Urothelium cell line (cell line): ENCODE measurements around the gene RABL6.
"Not testable (repeated sequence)": the region's sequence is repeated elsewhere in the genome, so short reads cannot be mapped to it uniquely, and the experiment has no call there.

ENCODE experiments used
- DNase-seq: peaks from one replicate; pipeline ENCODE4 v3.0.0; 2011; ENCODE audit warnings: low spot score, mixed read lengths
- FAIRE-seq: peaks from 2 replicates; lab custom pipeline; 2011; peaks lifted over from hg19 to GRCh38; lab: Jason Lieb, UNC

RABL6 gene

GRCh38 chr9:136807281-136808074 is at the start of gene RABL6:
Gene RABL6 (plus strand): TSS chr9:136807948. CDS start chr9:136808197, 249 bp downstream.
- FAIRE-seq: no peak
- DNase-seq: peak; percentile 95

- DNase-seq (no peak), FAIRE-seq (no peak)
Measured at GRCh38 chr9:136759001-136759400, 48.7 kb upstream of the RABL6 start.

GRCh38 chr9:136759436-136760325 is 48.1 kb upstream of the RABL6 start:
- DNase-seq (no peak), FAIRE-seq (no peak)

- FAIRE-seq: no peak
- no peak for DNase-seq
Measured at GRCh38 chr9:136760424-136760823, 47.3 kb upstream of the RABL6 start.

GRCh38 chr9:136760834-136761544 is 46.8 kb upstream of the RABL6 start:
- peak; percentile 71 for DNase-seq
- FAIRE-seq: not testable (repeated sequence)

- FAIRE-seq: no peak
- no peak for DNase-seq
Measured at GRCh38 chr9:136761545-136761981, 46.2 kb upstream of the RABL6 start.

GRCh38 chr9:136762221-136762691 is 45.5 kb upstream of the RABL6 start:
- DNase-seq (no peak), FAIRE-seq (no peak)

- no peak for FAIRE-seq
- peak; percentile 54 for DNase-seq
Measured at GRCh38 chr9:136762915-136763648, 44.7 kb upstream of the RABL6 start.

GRCh38 chr9:136763649-136764035 is 44.1 kb upstream of the RABL6 start:
- FAIRE-seq: no peak
- DNase-seq: no peak

- FAIRE-seq (no peak), DNase-seq (no peak)
Measured at GRCh38 chr9:136764301-136764891, 43.4 kb upstream of the RABL6 start, which contains the start of gene LCN15. Gene LCN15 (minus strand): TSS chr9:136764518. CDS start chr9:136764488, 30 bp downstream.

GRCh38 chr9:136765041-136765440 is 42.7 kb upstream of the RABL6 start:
- DNase-seq (no peak), FAIRE-seq (no peak)

GRCh38 chr9:136765745-136766409 is 41.9 kb upstream of the RABL6 start:
- not testable (repeated sequence) for FAIRE-seq, DNase-seq

- FAIRE-seq, DNase-seq: not testable (repeated sequence)
Measured at GRCh38 chr9:136766410-136767120, 41.2 kb upstream of the RABL6 start.

GRCh38 chr9:136769710-136770191 is 38.0 kb upstream of the RABL6 start:
- DNase-seq (no peak), FAIRE-seq (no peak)

- FAIRE-seq (no peak), DNase-seq (no peak)
Measured at GRCh38 chr9:136771907-136772415, 35.8 kb upstream of the RABL6 start.

GRCh38 chr9:136773386-136774044 is 34.2 kb upstream of the RABL6 start:
- no peak for FAIRE-seq
- no peak for DNase-seq

GRCh38 chr9:136774416-136775045 is 33.2 kb upstream of the RABL6 start:
- no peak for FAIRE-seq
- DNase-seq: no peak
